Heart left ventricle (tissue), 13 donors: ENCODE data around the gene BAG1.

Source experiments
- CTCF ChIP-seq, 12 donors: fragments of 200-600 bp; sonication (generic) in 4 of 12; IDR thresholded peaks; one replicate each; pipeline versions ENCODE4 v1.5.0 to v1.8.0; 2018 to 2022; ENCODE audit warnings: antibody characterized with exemption in 12 of 12, mild to moderate bottlenecking in 5 of 12
- POLR2A ChIP-seq, 2 donors: fragments of 450-650 bp; IDR thresholded peaks; one replicate each; pipeline ENCODE4 v1.6.1; 2017; ENCODE audit warnings: antibody characterized with exemption in 2 of 2, mild to moderate bottlenecking in 2 of 2, moderate library complexity in 2 of 2
- donor health status: ischemic (EF 13 %, LVEDD 7.1; RV severe dilation, severe dysfunction).
- donor health status: DM: no; HTN: yes; CAD: no.
- donor health status: DM: no; HTN: no; CAD: no.
- donor health status: ischemic (EF 25% LVEDD 6.9; RV normal size, moderate dysfunction).
- donor health status: ischemic (EF 25% LVEDD 5.7; RV mildly dilated, moderate dysfunction).
- donor health status: ischemic (EF 35%, LVEDD 5.7; RV mildly dilated, moderate dysfunction).
- donor health status: nonischemic (EF 11% LVEDD 7.7; RV severe dilation, severe dysfunction).
- donor health status: DM: yes; HTN: yes; CAD: no.
- donor health status: PGD.
- donor health status: ischemic (EF 29% LVEDD 5.4; RV normal size, mild dysfunction).
- donor health status: nonischemic (EF 23%, LVEDD 6.1; RV moderate dilation, normal function).

- TF ChIP-seq CTCF (IDR thresholded peaks at IDR 0.05) (no peak), POLR2A (IDR thresholded peaks at IDR 0.05) (no peak)
These were observed 18.1 kb downstream of the BAG1 start for GRCh38 chr9:33246269-33246860.
